SK-N-MC (cell line): ENCODE data around the gene PRIM2.
"Not testable (repeated sequence)": the region's sequence is repeated elsewhere in the genome, so short reads cannot be mapped to it uniquely, and the experiment has no call there.

Experiments
- EZH2 ChIP-seq: fragments of 200-600 bp; sonication (generic); IDR thresholded peaks from one replicate; pipeline ENCODE4 v1.6.1; 2017; ENCODE audit warnings: antibody characterized with exemption
- FOXP2 ChIP-seq: optimal IDR thresholded peaks from 2 replicates; pipeline ENCODE3; 2011; ENCODE audit warnings: mild to moderate bottlenecking, moderate library complexity; ENCODE audit not compliant: insufficient read depth; ENCODE audit errors: extremely low read length, control extremely low read depth
- POLR2AphosphoS5 ChIP-seq: IDR thresholded peaks from 2 replicates; pipeline ENCODE4 v1.6.1; 2012; ENCODE audit warnings: mild to moderate bottlenecking, low read depth, low read length, borderline replicate concordance

GRCh38 chr6:57459781-57460180 is 142.4 kb downstream of the PRIM2 start:
- TF ChIP-seq EZH2, POLR2AphosphoS5, FOXP2: not testable (repeated sequence)
